ENCODE data around the gene ITGA6.

The ITGA6 gene

GRCh38 chr2:172439911-172440310, 12.5 kb downstream of the ITGA6 start:
- no peak for DNase-seq
- TF ChIP-seq GATA1 (IDR thresholded peaks at IDR 0.05; ENCODE audit: low read depth, low read length) (no peak), POLR2A (IDR thresholded peaks at IDR 0.05; ENCODE audit: low read length) (no peak)

- DNase-seq = no peak
- TF ChIP-seq GATA1 (IDR thresholded peaks at IDR 0.05; ENCODE audit: low read depth, low read length) (no peak), POLR2A (IDR thresholded peaks at IDR 0.05; ENCODE audit: low read length) (no peak)
These were observed 13.4 kb downstream of the ITGA6 start for GRCh38 chr2:172440795-172441194.

GRCh38 chr2:172442072-172442895, 14.9 kb downstream of the ITGA6 start:
- TF ChIP-seq POLR2A (IDR thresholded peaks at IDR 0.05; ENCODE audit: low read length) (no peak), GATA1 (IDR thresholded peaks at IDR 0.05; ENCODE audit: low read depth, low read length) (no peak)
- DNase-seq = peak in 1 of 2 experiments; percentile 30

GRCh38 chr2:172445851-172446250, 18.5 kb downstream of the ITGA6 start:
- DNase-seq = no peak
- TF ChIP-seq POLR2A (IDR thresholded peaks at IDR 0.05; ENCODE audit: low read length) (no peak), GATA1 (IDR thresholded peaks at IDR 0.05; ENCODE audit: low read depth, low read length) (no peak)

GRCh38 chr2:172446474-172447063, 19.2 kb downstream of the ITGA6 start:
- no peak for DNase-seq
- TF ChIP-seq POLR2A (IDR thresholded peaks at IDR 0.05; ENCODE audit: low read length) = no peak
- no peak for TF ChIP-seq GATA1 (IDR thresholded peaks at IDR 0.05; ENCODE audit: low read depth, low read length)

GRCh38 chr2:172447811-172448493, 20.6 kb downstream of the ITGA6 start:
- TF ChIP-seq GATA1 (IDR thresholded peaks at IDR 0.05; ENCODE audit: low read depth, low read length) (no peak), POLR2A (IDR thresholded peaks at IDR 0.05; ENCODE audit: low read length) (no peak)
- DNase-seq = no peak

- no peak for TF ChIP-seq POLR2A (IDR thresholded peaks at IDR 0.05; ENCODE audit: low read length)
- TF ChIP-seq GATA1 (IDR thresholded peaks at IDR 0.05; ENCODE audit: low read depth, low read length) = no peak
- DNase-seq = no peak
These were observed 21.3 kb downstream of the ITGA6 start for GRCh38 chr2:172448544-172449267.

GRCh38 chr2:172449911-172450550, 22.6 kb downstream of the ITGA6 start:
- TF ChIP-seq POLR2A (IDR thresholded peaks at IDR 0.05; ENCODE audit: low read length) = no peak
- no peak for TF ChIP-seq GATA1 (IDR thresholded peaks at IDR 0.05; ENCODE audit: low read depth, low read length)
- no peak for DNase-seq

- TF ChIP-seq POLR2A (IDR thresholded peaks at IDR 0.05; ENCODE audit: low read length) (no peak), GATA1 (IDR thresholded peaks at IDR 0.05; ENCODE audit: low read depth, low read length) (no peak)
- DNase-seq = no peak
These were observed 24.5 kb downstream of the ITGA6 start for GRCh38 chr2:172451923-172452322.

GRCh38 chr2:172452845-172453244, 25.5 kb downstream of the ITGA6 start:
- no peak for TF ChIP-seq GATA1 (IDR thresholded peaks at IDR 0.05; ENCODE audit: low read depth, low read length)
- no peak for DNase-seq

GRCh38 chr2:172454404-172455120, 27.2 kb downstream of the ITGA6 start:
- no peak for TF ChIP-seq POLR2A (IDR thresholded peaks at IDR 0.05; ENCODE audit: low read length)
- no peak for TF ChIP-seq GATA1 (IDR thresholded peaks at IDR 0.05; ENCODE audit: low read depth, low read length)
- no peak for DNase-seq

GRCh38 chr2:172455121-172455515, 27.7 kb downstream of the ITGA6 start:
- no peak for TF ChIP-seq POLR2A (IDR thresholded peaks at IDR 0.05; ENCODE audit: low read length)
- TF ChIP-seq GATA1 (IDR thresholded peaks at IDR 0.05; ENCODE audit: low read depth, low read length) = no peak
- no peak for DNase-seq

- TF ChIP-seq POLR2A (IDR thresholded peaks at IDR 0.05; ENCODE audit: low read length) (no peak), GATA1 (IDR thresholded peaks at IDR 0.05; ENCODE audit: low read depth, low read length) (no peak)
- no peak for DNase-seq
These were observed 28.6 kb downstream of the ITGA6 start for GRCh38 chr2:172456002-172456401.

All from erythroblast (primary cell).